SK-N-SH treated with all-trans-retinoic acid at 6 μM for 48 hours (cell line): ENCODE data around the gene SCLT1.

Experiments used
- ARNTL ChIP-seq: fragments of 450-650 bp; formaldehyde crosslinking; IDR thresholded peaks from 2 replicates; pipeline ENCODE4 v1.5.0; 2020; ENCODE audit warnings: low read depth, mild to moderate bottlenecking, moderate library complexity, borderline replicate concordance
- CSDC2 ChIP-seq: fragments of 250-450 bp; sonication (Bioruptor Pico); IDR thresholded peaks from 2 replicates; pipeline ENCODE4 v1.5.0; 2020; ENCODE audit warnings: mild to moderate bottlenecking, moderate library complexity
- ZFP30 ChIP-seq: fragments of 450-650 bp; formaldehyde crosslinking; IDR thresholded peaks from 2 replicates; pipeline ENCODE4 v1.5.0; 2022; ENCODE audit warnings: mild to moderate bottlenecking, moderate library complexity
- ZNF8 ChIP-seq: fragments of 450-650 bp; formaldehyde crosslinking; IDR thresholded peaks from 2 replicates; pipeline ENCODE4 v1.5.0; 2020; ENCODE audit warnings: mild to moderate bottlenecking, moderate library complexity
- TF ChIP-seq, protein P1 (sequence below): fragments of 250-450 bp; sonication (Bioruptor Pico); IDR thresholded peaks from 2 replicates; pipeline ENCODE4 v1.8.0; 2021; ENCODE audit warnings: low read depth, mild to moderate bottlenecking, moderate library complexity, borderline replicate concordance

DNA sequence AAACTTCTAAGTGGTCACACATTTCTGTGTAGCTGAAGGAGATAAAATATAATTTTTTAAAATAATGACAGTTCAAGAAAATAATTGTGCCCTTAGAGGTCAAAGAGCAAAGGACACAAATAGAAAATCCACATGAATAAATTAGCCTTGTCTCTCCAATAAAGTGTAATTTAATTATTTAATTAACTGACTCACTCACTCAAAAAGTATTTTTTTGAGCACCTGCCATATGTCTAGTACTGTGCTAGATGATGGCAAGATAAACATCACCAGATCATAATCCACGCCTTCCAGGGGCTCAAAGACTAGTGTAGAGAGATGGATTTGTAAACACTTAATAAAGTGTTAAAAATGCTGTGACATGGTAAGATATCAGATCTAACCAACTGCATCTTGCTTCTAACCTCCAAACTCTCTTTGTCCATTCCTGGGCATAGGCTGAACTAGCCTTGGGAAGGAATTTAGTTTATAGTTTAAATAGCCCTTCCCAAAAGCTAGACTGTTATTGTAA, 112.5 kb downstream of the SCLT1 start:
- TF ChIP-seq, protein P1, sequence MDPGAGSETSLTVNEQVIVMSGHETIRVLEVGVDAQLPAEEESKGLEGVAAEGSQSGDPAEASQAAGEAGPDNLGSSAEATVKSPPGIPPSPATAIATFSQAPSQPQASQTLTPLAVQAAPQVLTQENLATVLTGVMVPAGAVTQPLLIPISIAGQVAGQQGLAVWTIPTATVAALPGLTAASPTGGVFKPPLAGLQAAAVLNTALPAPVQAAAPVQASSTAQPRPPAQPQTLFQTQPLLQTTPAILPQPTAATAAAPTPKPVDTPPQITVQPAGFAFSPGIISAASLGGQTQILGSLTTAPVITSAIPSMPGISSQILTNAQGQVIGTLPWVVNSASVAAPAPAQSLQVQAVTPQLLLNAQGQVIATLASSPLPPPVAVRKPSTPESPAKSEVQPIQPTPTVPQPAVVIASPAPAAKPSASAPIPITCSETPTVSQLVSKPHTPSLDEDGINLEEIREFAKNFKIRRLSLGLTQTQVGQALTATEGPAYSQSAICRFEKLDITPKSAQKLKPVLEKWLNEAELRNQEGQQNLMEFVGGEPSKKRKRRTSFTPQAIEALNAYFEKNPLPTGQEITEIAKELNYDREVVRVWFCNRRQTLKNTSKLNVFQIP: no peak
- TF ChIP-seq CSDC2 (CRISPR knock-in tag) (no peak), ZFP30 (no peak), ARNTL (no peak), ZNF8 (CRISPR knock-in tag) (no peak)
